SJCRH30 (cell line): Measurements from ENCODE around the gene TTC36. TPM values are rescaled to one million over a fixed set of nuclear protein-coding genes. Genes with fewer than 3 reads are reported as not detected.
A peak's percentile ranks its signal among the peaks of the same experiment; 100 is the strongest.

ENCODE experiments used
- DNase-seq, 2 experiments: peaks; one replicate each; pipeline ENCODE4 v3.0.0-alpha.2; 2015 to 2020
- H3K27ac ChIP-seq: fragments of 250-450 bp; sonication (Bioruptor Pico); 2 replicates; pipeline ENCODE4 v1.5.1; 2020; ENCODE audit warnings: mild to moderate bottlenecking, moderate library complexity
- H3K27me3 ChIP-seq: fragments of 250-450 bp; sonication (Bioruptor Pico); 2 replicates; pipeline ENCODE4 v1.5.1; 2020; ENCODE audit warnings: mild to moderate bottlenecking, moderate library complexity
- H3K36me3 ChIP-seq: fragments of 250-450 bp; sonication (Bioruptor Pico); 2 replicates; pipeline ENCODE4 v1.5.1; 2020; ENCODE audit warnings: mild to moderate bottlenecking, moderate library complexity
- H3K4me1 ChIP-seq: fragments of 250-450 bp; sonication (Bioruptor Pico); 2 replicates; pipeline ENCODE4 v1.5.1; 2020; ENCODE audit warnings: mild to moderate bottlenecking, moderate library complexity
- H3K4me3 ChIP-seq: fragments of 250-450 bp; sonication (Bioruptor Pico); 2 replicates; pipeline ENCODE4 v1.5.1; 2020; ENCODE audit warnings: mild to moderate bottlenecking, moderate library complexity
- H3K9me3 ChIP-seq: fragments of 250-450 bp; sonication (Bioruptor Pico); replicated peaks from 2 replicates; pipeline ENCODE4 v1.5.1; 2020; ENCODE audit warnings: mild to moderate bottlenecking, moderate library complexity
- total RNA-seq: library from RNA; depleted of rRNA; stranded (reverse); fragments of >200 nt; shearing (Covaris generic); gene quantifications from 2 replicates; pipeline ENCODE4 v1.2.3, GENCODE V29; 2014

Gene TTC36
- total RNA-seq, 1 experiment from 2014 or later, result 0.47 TPM

GRCh38 chr11:118526688-118527087 is 586 bp upstream of the TTC36 start:
- Histone ChIP-seq H3K4me3 (no peak overlapping the region), H3K9me3 (no peaks in the 10 kb centered on the region), H3K36me3 (peaks cover 2% of the 10 kb centered on the region; the same call in 1 of the 2 replicates), H3K27me3 (no peaks in the 10 kb centered on the region), H3K27ac (no peak overlapping the region), H3K4me1 (peaks cover 42% of the 10 kb centered on the region)
- DNase-seq, result no peak

GRCh38 chr11:118528511-118528910 is 1.2 kb downstream of the TTC36 start:
- H3K4me3 ChIP-seq, result no peak overlapping the region
- peaks cover 38% of the 10 kb centered on the region for H3K4me1 ChIP-seq
- no peak overlapping the region for H3K27ac ChIP-seq
- no peaks in the 10 kb centered on the region for H3K9me3 ChIP-seq
- H3K36me3 ChIP-seq, result peaks cover 1% of the 10 kb centered on the region; the same call in 1 of the 2 replicates
- H3K27me3 ChIP-seq, result no peaks in the 10 kb centered on the region
- no peak for DNase-seq

GRCh38 chr11:118529584-118530175 is 2.4 kb downstream of the TTC36 start:
- peak overlapping the region; percentile 79 for H3K4me3 ChIP-seq
- no peaks in the 10 kb centered on the region for H3K27me3 ChIP-seq
- peak in 1 of 2 experiments; percentile 21 for DNase-seq
- peaks cover 27% of the 10 kb centered on the region for H3K4me1 ChIP-seq
- H3K9me3 ChIP-seq, result no peaks in the 10 kb centered on the region
- H3K27ac ChIP-seq, result peak overlapping the region; percentile 87
- H3K36me3 ChIP-seq, result no peaks in the 10 kb centered on the region

GRCh38 chr11:118530180-118530682 is 3.0 kb downstream of the TTC36 start:
- Histone ChIP-seq H3K4me3 (peak overlapping the region; percentile 79), H3K9me3 (no peaks in the 10 kb centered on the region), H3K27me3 (no peaks in the 10 kb centered on the region), H3K36me3 (no peaks in the 10 kb centered on the region), H3K27ac (peak overlapping the region; percentile 87), H3K4me1 (peaks cover 21% of the 10 kb centered on the region)
- peak; percentile 27 to 62 for DNase-seq

GRCh38 chr11:118530683-118531596 is 3.7 kb downstream of the TTC36 start, which contains the start of gene TMEM25:
Gene TMEM25, plus strand, starts transcription at chr11:118531192. Its CDS starts 610 bp downstream, at chr11:118531802.
- H3K4me1 ChIP-seq, result peaks cover 14% of the 10 kb centered on the region
- DNase-seq, result peak; percentile 67 to 69
- H3K4me3 ChIP-seq, result peak within 1 kb of the TSS; percentile 79
- H3K27ac ChIP-seq, result peak within 1 kb of the TSS; percentile 87
- no peaks in the 10 kb centered on the region for H3K27me3 ChIP-seq
- no peaks in the 10 kb centered on the region for H3K36me3 ChIP-seq
- H3K9me3 ChIP-seq, result no peaks in the 10 kb centered on the region

- Histone ChIP-seq H3K9me3 (no peaks in the 10 kb centered on the region), H3K27me3 (no peaks in the 10 kb centered on the region), H3K27ac (no peak overlapping the region), H3K36me3 (no peaks in the 10 kb centered on the region), H3K4me1 (peaks cover 11% of the 10 kb centered on the region), H3K4me3 (peak overlapping the region; percentile 79)
- DNase-seq, result no peak
These were observed 4.4 kb downstream of the TTC36 start for GRCh38 chr11:118531597-118532084.

- Histone ChIP-seq H3K4me1 (peaks cover 11% of the 10 kb centered on the region), H3K9me3 (no peaks in the 10 kb centered on the region), H3K4me3 (no peak overlapping the region), H3K27ac (no peak overlapping the region), H3K36me3 (no peaks in the 10 kb centered on the region), H3K27me3 (no peaks in the 10 kb centered on the region)
- no peak for DNase-seq
These were observed 4.8 kb downstream of the TTC36 start for GRCh38 chr11:118532091-118532490.

- Histone ChIP-seq H3K9me3 (no peaks in the 10 kb centered on the region), H3K36me3 (no peaks in the 10 kb centered on the region), H3K4me1 (peaks cover 11% of the 10 kb centered on the region), H3K4me3 (no peak overlapping the region), H3K27me3 (no peaks in the 10 kb centered on the region), H3K27ac (no peak overlapping the region)
- no peak for DNase-seq
These were observed 5.8 kb downstream of the TTC36 start for GRCh38 chr11:118532852-118533768.

- Histone ChIP-seq H3K27ac (no peak overlapping the region), H3K9me3 (no peaks in the 10 kb centered on the region), H3K36me3 (no peaks in the 10 kb centered on the region), H3K4me3 (no peak overlapping the region), H3K4me1 (peaks cover 11% of the 10 kb centered on the region), H3K27me3 (no peaks in the 10 kb centered on the region)
- DNase-seq, result no peak
These were observed 6.8 kb downstream of the TTC36 start for GRCh38 chr11:118533769-118534729.

GRCh38 chr11:118535261-118535660 is 8.0 kb downstream of the TTC36 start:
- no peaks in the 10 kb centered on the region for H3K27me3 ChIP-seq
- H3K27ac ChIP-seq, result no peak overlapping the region
- no peak overlapping the region for H3K4me3 ChIP-seq
- H3K4me1 ChIP-seq, result no peaks in the 10 kb centered on the region
- H3K9me3 ChIP-seq, result no peaks in the 10 kb centered on the region
- DNase-seq, result no peak
- H3K36me3 ChIP-seq, result no peaks in the 10 kb centered on the region

GRCh38 chr11:118536726-118537125 is 9.5 kb downstream of the TTC36 start:
- no peak for DNase-seq
- Histone ChIP-seq H3K27me3 (no peaks in the 10 kb centered on the region), H3K36me3 (no peaks in the 10 kb centered on the region), H3K4me1 (no peaks in the 10 kb centered on the region), H3K27ac (no peak overlapping the region), H3K4me3 (no peak overlapping the region), H3K9me3 (no peaks in the 10 kb centered on the region)

GRCh38 chr11:118537409-118537980 is 10.2 kb downstream of the TTC36 start:
- H3K4me1 ChIP-seq, result no peaks in the 10 kb centered on the region
- H3K9me3 ChIP-seq, result no peaks in the 10 kb centered on the region
- H3K27ac ChIP-seq, result no peak overlapping the region
- DNase-seq, result no peak
- H3K4me3 ChIP-seq, result no peak overlapping the region
- H3K36me3 ChIP-seq, result no peaks in the 10 kb centered on the region
- H3K27me3 ChIP-seq, result no peaks in the 10 kb centered on the region

- no peak overlapping the region for H3K4me3 ChIP-seq
These were observed 16.9 kb downstream of the TTC36 start for GRCh38 chr11:118544010-118544646.

More at GRCh38 chr11:118544010-118544646, 16.9 kb downstream of the TTC36 start:
- Histone ChIP-seq H3K27ac (no peak overlapping the region), H3K9me3 (no peaks in the 10 kb centered on the region), H3K27me3 (no peaks in the 10 kb centered on the region), H3K36me3 (no peaks in the 10 kb centered on the region), H3K4me1 (no peaks in the 10 kb centered on the region)
- DNase-seq, result no peak
